HuH-7.5 (cell line): ENCODE results near the gene ADGRD1.

Source experiments
- DNase-seq: peaks from one replicate; pipeline ENCODE4 v3.0.0; 2011; ENCODE audit warnings: low spot score

The ADGRD1 gene

GRCh38 chr12:131072451-131073230 lies 118.9 kb downstream of the ADGRD1 start:
- DNase-seq, result no peak

GRCh38 chr12:131074221-131075083 lies 120.7 kb downstream of the ADGRD1 start:
- no peak for DNase-seq

GRCh38 chr12:131075194-131075593 lies 121.5 kb downstream of the ADGRD1 start:
- DNase-seq, result no peak

GRCh38 chr12:131075611-131076010 lies 121.9 kb downstream of the ADGRD1 start:
- no peak for DNase-seq

GRCh38 chr12:131076296-131076695 lies 122.6 kb downstream of the ADGRD1 start:
- no peak for DNase-seq

- no peak for DNase-seq
Observed at GRCh38 chr12:131076791-131077747, 123.4 kb downstream of the ADGRD1 start.

GRCh38 chr12:131077931-131078391 lies 124.3 kb downstream of the ADGRD1 start:
- no peak for DNase-seq

GRCh38 chr12:131082290-131083194 lies 128.8 kb downstream of the ADGRD1 start:
- no peak for DNase-seq

GRCh38 chr12:131084341-131085011 lies 130.8 kb downstream of the ADGRD1 start:
- DNase-seq, result no peak

- no peak for DNase-seq
Observed at GRCh38 chr12:131085125-131085815, 131.6 kb downstream of the ADGRD1 start.

GRCh38 chr12:131085816-131086591 lies 132.3 kb downstream of the ADGRD1 start:
- no peak for DNase-seq

GRCh38 chr12:131087302-131087818 lies 133.7 kb downstream of the ADGRD1 start:
- DNase-seq, result no peak

GRCh38 chr12:131087991-131088700 lies 134.4 kb downstream of the ADGRD1 start:
- no peak for DNase-seq

GRCh38 chr12:131088701-131089530 lies 135.2 kb downstream of the ADGRD1 start:
- no peak for DNase-seq

- no peak for DNase-seq
Observed at GRCh38 chr12:131089531-131090273, 136.0 kb downstream of the ADGRD1 start.
